ENCODE data around the gene MPPE1.

Gene MPPE1

DNA sequence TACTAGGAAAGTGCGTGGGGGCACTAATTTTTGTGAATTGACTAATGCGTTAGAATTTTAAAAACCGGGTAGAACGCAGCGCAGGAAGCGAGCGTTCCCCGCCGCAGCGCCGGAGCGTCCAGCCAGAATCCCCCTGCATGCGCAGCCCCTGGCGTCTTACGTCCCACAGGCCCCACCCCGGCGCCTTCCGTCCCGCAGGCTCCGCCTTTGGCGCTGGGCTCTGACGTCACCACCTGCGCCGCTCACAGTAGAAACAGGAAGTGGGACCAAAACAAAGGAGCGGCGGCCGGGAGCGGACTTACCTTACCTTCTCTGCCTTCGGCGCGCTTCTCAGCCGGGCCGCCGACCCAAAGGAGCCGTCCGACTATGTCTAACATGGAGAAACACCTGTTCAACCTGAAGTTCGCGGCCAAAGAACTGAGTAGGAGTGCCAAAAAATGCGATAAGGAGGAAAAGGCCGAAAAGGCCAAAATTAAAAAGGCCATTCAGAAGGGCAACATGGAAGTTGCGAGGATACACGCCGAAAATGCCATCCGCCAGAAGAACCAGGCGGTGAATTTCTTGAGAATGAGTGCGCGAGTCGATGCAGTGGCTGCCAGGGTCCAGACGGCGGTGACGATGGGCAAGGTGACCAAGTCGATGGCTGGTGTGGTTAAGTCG, 56.8 kb downstream of the MPPE1 start, which contains the start of gene CHMP1B:
CHMP1B (plus strand) TSS at position 268 of the 660 bp plus-strand sequence; CDS start at position 367, 99 bp downstream.
- Histone ChIP-seq H3K27ac (peak within 1 kb of the TSS; percentile 90 to 95), H3K4me3 (peak within 1 kb of the TSS; percentile 73)
- TF ChIP-seq CTCF (IDR thresholded peaks at IDR 0.05): no peak
- DNase-seq (ENCODE audit: low spot score): peak; percentile 99

DNA sequence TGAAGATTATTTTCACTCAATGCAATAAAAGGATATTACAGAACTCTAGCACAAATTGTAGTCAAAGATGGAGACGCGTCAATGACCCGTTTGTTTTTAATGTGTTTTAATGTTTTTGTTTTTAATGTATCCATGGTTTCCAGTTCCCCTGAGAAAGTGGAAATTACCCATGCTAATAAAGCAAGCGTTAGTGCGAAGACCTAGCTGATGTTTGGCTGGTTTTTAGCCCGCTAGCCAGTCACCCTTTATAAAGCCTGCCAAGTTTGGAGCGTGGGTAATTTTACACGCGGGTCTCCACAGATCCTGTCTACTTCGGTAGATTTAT, 57.3 kb downstream of the MPPE1 start:
- no peak for TF ChIP-seq CTCF (IDR thresholded peaks at IDR 0.05)
- no peak for DNase-seq (ENCODE audit: low spot score)
- peak overlapping the region; percentile 90 to 95 for H3K27ac ChIP-seq
- peak overlapping the region; percentile 73 for H3K4me3 ChIP-seq

- TF ChIP-seq CTCF (IDR thresholded peaks at IDR 0.05): no peak
- Histone ChIP-seq H3K4me3 (peak overlapping the region; percentile 73), H3K27ac (peak overlapping the region; percentile 90 to 95)
- DNase-seq (ENCODE audit: low spot score): peak; percentile 95
These were observed 58.1 kb downstream of the MPPE1 start for GRCh38 chr18:11849841-11850634.

- Histone ChIP-seq H3K27ac (peak overlapping the region; percentile 90 to 95), H3K4me3 (no peak overlapping the region)
- no peak for TF ChIP-seq CTCF (IDR thresholded peaks at IDR 0.05)
- DNase-seq (ENCODE audit: low spot score): no peak
These were observed 58.8 kb downstream of the MPPE1 start for GRCh38 chr18:11849279-11849678.

- no peak for DNase-seq (ENCODE audit: low spot score)
- TF ChIP-seq CTCF (IDR thresholded peaks at IDR 0.05): no peak
- H3K4me3 ChIP-seq: no peak overlapping the region
- no peak overlapping the region for H3K27ac ChIP-seq
These were observed 60.3 kb downstream of the MPPE1 start for GRCh38 chr18:11847811-11848210.

- no peak overlapping the region for H3K27ac ChIP-seq
- no peak for TF ChIP-seq CTCF (IDR thresholded peaks at IDR 0.05)
- no peak for DNase-seq (ENCODE audit: low spot score)
- H3K4me3 ChIP-seq: no peak overlapping the region
These were observed 62.5 kb downstream of the MPPE1 start for GRCh38 chr18:11845654-11846053.

- no peak overlapping the region for H3K4me3 ChIP-seq
- no peak for DNase-seq (ENCODE audit: low spot score)
- TF ChIP-seq CTCF (IDR thresholded peaks at IDR 0.05): no peak
- H3K27ac ChIP-seq: no peak overlapping the region
These were observed 63.7 kb downstream of the MPPE1 start for GRCh38 chr18:11844436-11844835.

Measured in coronary artery (tissue), 2 donors.